ENCODE results near the gene PPT2.

PPT2 gene, protein sequence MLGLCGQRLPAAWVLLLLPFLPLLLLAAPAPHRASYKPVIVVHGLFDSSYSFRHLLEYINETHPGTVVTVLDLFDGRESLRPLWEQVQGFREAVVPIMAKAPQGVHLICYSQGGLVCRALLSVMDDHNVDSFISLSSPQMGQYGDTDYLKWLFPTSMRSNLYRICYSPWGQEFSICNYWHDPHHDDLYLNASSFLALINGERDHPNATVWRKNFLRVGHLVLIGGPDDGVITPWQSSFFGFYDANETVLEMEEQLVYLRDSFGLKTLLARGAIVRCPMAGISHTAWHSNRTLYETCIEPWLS

GRCh38 chr6:32153564-32154513 lies at the start of gene PPT2:
Gene PPT2 (plus strand): TSS chr6:32154141. CDS start chr6:32154595, 454 bp downstream.
- peak; percentile 82 for DNase-seq

GRCh38 chr6:32105433-32105832 lies 48.5 kb upstream of the PPT2 start:
- no peak for DNase-seq

- DNase-seq, result no peak
Measured at GRCh38 chr6:32107406-32107805, 46.5 kb upstream of the PPT2 start.

- no peak for DNase-seq
Measured at GRCh38 chr6:32108094-32108627, 45.8 kb upstream of the PPT2 start.

DNA sequence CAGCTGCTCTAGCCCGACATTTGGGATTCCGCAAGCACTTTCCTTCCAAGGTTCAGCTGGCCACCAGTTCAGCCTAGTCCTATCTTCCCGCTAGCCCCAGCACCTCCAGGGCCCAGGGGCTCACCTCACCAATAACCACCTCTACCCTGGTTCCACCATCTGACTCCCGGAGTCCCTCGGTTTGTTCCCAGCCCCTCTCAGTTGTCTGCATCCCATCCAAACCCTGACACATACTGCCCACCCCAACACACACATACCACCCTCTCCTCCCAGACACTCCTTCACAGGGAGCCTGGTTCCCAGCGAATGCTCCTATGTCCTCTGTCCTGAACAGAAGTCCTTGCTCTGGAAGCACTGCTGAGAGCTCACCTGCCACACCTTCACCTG lies 45.2 kb upstream of the PPT2 start:
- DNase-seq, result no peak

GRCh38 chr6:32109114-32109764 lies 44.7 kb upstream of the PPT2 start, which contains the start of gene TNXB:
Gene TNXB (minus strand): TSS chr6:32109338. CDS start chr6:32098198, 11,140 bp downstream.
- peak; percentile 16 for DNase-seq

- no peak for DNase-seq
Measured at GRCh38 chr6:32109765-32110160, 44.2 kb upstream of the PPT2 start.

DNA sequence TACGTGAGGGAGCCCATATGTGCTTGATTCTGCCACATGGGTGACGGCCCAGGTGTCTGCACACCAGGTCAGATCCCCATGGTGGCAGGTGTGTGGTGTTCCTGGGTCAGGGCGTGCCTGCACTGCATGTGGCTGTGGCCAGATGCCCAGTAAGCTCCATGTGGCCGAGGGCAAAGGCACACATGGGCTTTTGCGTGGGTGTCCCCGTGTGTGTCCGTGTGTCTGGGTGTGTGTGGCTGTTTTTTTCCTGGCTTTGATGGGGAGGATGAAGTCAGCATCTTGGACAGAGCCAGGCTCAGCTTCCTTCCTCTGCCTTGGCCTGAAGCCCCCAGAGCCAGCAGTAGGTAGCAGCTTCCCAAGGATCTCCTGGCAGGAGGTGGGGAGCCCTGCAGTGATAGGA lies 43.3 kb upstream of the PPT2 start:
- DNase-seq, result no peak

- no peak for DNase-seq
Measured at GRCh38 chr6:32111424-32112066, 42.4 kb upstream of the PPT2 start.

GRCh38 chr6:32112431-32112980 lies 41.4 kb upstream of the PPT2 start:
- DNase-seq, result no peak

GRCh38 chr6:32113386-32114352 lies 40.3 kb upstream of the PPT2 start:
- DNase-seq, result no peak

- no peak for DNase-seq
Measured at GRCh38 chr6:32114796-32115195, 39.1 kb upstream of the PPT2 start.

- no peak for DNase-seq
Measured at GRCh38 chr6:32115623-32116022, 38.3 kb upstream of the PPT2 start.

DNA sequence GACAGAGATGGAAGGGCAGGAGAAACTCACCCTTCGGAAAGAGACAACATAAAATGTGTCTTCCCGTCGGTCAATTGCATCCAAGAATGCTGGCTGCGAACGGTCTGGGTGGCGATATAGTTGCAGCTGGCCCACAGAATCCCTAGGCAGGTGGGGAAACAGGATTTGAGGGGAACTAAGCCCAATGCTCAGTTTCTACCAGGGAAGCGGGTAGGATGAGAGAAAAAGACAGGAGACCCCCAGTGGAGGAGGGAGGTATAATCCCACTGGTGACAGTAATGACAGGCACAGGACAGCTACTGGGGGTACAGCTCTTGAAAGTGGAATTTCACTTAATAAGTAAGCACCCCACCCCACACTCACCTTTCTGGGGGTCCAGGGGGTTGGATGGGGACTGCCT lies 37.3 kb upstream of the PPT2 start:
- no peak for DNase-seq

GRCh38 chr6:32117461-32117860 lies 36.5 kb upstream of the PPT2 start:
- no peak for DNase-seq

- DNase-seq, result peak; percentile 68
Measured at GRCh38 chr6:32118782-32119628, 34.9 kb upstream of the PPT2 start.

- DNase-seq, result no peak
Measured at GRCh38 chr6:32120573-32121059, 33.3 kb upstream of the PPT2 start.

GRCh38 chr6:32123681-32124080 lies 30.3 kb upstream of the PPT2 start:
- DNase-seq, result no peak

GRCh38 chr6:32126880-32127279 lies 27.1 kb upstream of the PPT2 start:
- DNase-seq, result no peak

DNA sequence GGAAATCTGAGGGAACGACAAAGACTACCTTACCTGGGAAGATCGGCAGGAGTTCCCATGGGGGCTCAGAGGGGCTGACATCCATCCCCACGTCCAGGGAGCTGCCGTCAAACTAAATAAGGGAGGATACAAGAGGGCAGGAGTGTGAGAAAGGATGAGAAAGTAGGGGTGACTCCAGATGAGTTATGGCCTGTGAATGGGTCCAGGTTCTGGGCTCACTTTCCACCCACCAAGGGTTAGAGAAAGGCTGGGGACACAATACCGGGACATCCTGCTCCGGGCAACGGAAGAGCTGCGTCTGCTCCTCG lies 26.6 kb upstream of the PPT2 start:
- no peak for DNase-seq

Data from NCI-H1105 treated with DMSO at 0.1 percent for 48 hours (cell line).